Upper lobe of left lung (tissue), 4 donors: ENCODE results near the gene TMSB15C.

Source experiments
- EP300 ChIP-seq, 4 donors: sonication (generic); formaldehyde crosslinking; IDR thresholded peaks; one replicate each; pipeline ENCODE4 v1.5.1; 2017; ENCODE audit warnings: antibody characterized with exemption in 4 of 4, control low read depth in 2 of 4
- POLR2A ChIP-seq, 4 donors: fragments of 450-650 bp; IDR thresholded peaks; one replicate each; pipeline ENCODE4 v1.5.1; 2016 to 2017; ENCODE audit warnings: antibody characterized with exemption in 4 of 4, mild to moderate bottlenecking in 2 of 4
- POLR2AphosphoS5 ChIP-seq, 2 donors: sonication (generic); formaldehyde crosslinking; IDR thresholded peaks; one replicate each; pipeline ENCODE4 v1.5.1; 2017; ENCODE audit warnings: antibody characterized with exemption in 2 of 2
- TF ChIP-seq, protein P1 (sequence below), 6 experiments: fragments of 450-650 bp in 4 of 6; fragments of 200-600 bp in 2 of 6; sonication (generic) in 2 of 6; IDR thresholded peaks; one replicate each; pipeline ENCODE4 v1.5.1; 2016 to 2019; ENCODE audit warnings: antibody characterized with exemption in 6 of 6

DNA sequence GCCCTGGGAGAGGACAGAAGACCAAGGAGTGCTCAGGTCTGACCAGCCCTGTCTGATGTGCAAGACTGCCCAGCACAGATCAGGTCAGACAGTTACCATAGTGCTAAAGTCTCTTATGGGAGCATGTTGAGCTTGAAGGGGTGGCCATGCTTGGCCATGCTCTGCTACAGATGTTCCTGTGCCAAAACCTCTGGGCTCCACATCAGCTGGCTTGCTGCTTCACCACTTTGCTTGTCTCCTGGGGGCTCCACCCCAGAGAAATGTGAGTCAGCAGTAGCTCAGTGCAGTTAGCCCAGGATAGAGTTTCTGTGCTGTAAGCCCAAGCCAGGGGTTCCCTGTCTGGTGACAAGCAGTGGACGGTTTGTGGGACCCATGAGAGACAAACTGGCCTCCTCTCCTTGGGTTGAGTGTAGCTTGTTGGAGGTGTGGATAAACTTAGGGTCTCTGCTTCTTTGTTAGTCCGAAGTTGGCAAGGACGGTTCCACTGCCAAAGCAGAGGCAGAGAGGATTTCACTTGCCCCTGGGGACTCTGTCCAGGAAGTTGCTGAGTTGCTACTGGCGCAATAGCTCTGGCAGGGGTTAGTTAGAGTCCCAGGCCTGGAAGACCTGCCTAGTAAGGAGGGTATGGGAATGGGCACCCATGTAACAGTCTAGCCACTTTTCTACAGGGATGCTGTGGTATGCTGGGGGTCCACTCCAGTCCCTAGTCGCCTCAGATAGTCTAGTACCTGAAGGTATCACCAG lies 8.7 kb upstream of the TMSB15C start:
- TF ChIP-seq, protein P1, sequence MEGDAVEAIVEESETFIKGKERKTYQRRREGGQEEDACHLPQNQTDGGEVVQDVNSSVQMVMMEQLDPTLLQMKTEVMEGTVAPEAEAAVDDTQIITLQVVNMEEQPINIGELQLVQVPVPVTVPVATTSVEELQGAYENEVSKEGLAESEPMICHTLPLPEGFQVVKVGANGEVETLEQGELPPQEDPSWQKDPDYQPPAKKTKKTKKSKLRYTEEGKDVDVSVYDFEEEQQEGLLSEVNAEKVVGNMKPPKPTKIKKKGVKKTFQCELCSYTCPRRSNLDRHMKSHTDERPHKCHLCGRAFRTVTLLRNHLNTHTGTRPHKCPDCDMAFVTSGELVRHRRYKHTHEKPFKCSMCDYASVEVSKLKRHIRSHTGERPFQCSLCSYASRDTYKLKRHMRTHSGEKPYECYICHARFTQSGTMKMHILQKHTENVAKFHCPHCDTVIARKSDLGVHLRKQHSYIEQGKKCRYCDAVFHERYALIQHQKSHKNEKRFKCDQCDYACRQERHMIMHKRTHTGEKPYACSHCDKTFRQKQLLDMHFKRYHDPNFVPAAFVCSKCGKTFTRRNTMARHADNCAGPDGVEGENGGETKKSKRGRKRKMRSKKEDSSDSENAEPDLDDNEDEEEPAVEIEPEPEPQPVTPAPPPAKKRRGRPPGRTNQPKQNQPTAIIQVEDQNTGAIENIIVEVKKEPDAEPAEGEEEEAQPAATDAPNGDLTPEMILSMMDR (IDR thresholded peaks at IDR 0.05): no peak
- no peak for TF ChIP-seq POLR2AphosphoS5 (IDR thresholded peaks at IDR 0.05)
- no peak for TF ChIP-seq EP300 (IDR thresholded peaks at IDR 0.05)
- no peak for TF ChIP-seq POLR2A (IDR thresholded peaks at IDR 0.05)
